Dermis blood vessel endothelial cell (primary cell): ENCODE results near the gene NGEF. TPM values are rescaled to one million over a fixed set of nuclear protein-coding genes. Genes with fewer than 3 reads are reported as not detected.

ENCODE experiments used
- total RNA-seq: library from RNA; depleted of rRNA; stranded (reverse); fragments of >200 nt; gene quantifications from 2 replicates; pipeline ENCODE4 v1.2.3, GENCODE V29; 2014

The NGEF gene
- total RNA-seq, 1 donor from 2014 or later, result 0.17 TPM

Other genes starting within 250 kb of the NGEF start
- not detected in 2 replicates for gene KCNJ13, start 236.7 kb downstream of the NGEF start, total RNA-seq
- gene SNORC, start 143.0 kb downstream of the NGEF start, total RNA-seq, result 0.34 and 0.84 TPM in 2 replicates
- not detected in 2 replicates for gene NEU2, start 19.4 kb upstream of the NGEF start, total RNA-seq
- 45.3 and 45.7 TPM in 2 replicates for gene INPP5D, start 47.1 kb upstream of the NGEF start, total RNA-seq
- 39.3 and 57.7 TPM in 2 replicates for gene ATG16L1, start 238.4 kb upstream of the NGEF start, total RNA-seq